HG03108 (cell line): ENCODE measurements around the gene ZNF839.
"Not testable (repeated sequence)": the region's sequence is repeated elsewhere in the genome, so short reads cannot be mapped to it uniquely, and the experiment has no call there.

Experiments
- ATAC-seq: cut with Tn5 transposase; IDR thresholded peaks from one replicate; pipeline ENCODE4 v1.9.1; 2021; ENCODE audit warnings: moderate library complexity; ENCODE audit not compliant: unreplicated experiment

Gene ZNF839

GRCh38 chr14:102319351-102320032 is at the start of gene ZNF839:
Gene ZNF839 (plus strand): TSS chr14:102319746. CDS start chr14:102319766, 20 bp downstream.
- peak; percentile 46 for ATAC-seq

- ATAC-seq = no peak
Observed at GRCh38 chr14:102272392-102272791, 47.2 kb upstream of the ZNF839 start.

- no peak for ATAC-seq
Observed at GRCh38 chr14:102275866-102276265, 43.7 kb upstream of the ZNF839 start.

GRCh38 chr14:102277874-102278630 is 41.5 kb upstream of the ZNF839 start:
- no peak for ATAC-seq

- ATAC-seq = no peak
Observed at GRCh38 chr14:102278631-102278935, 41.0 kb upstream of the ZNF839 start.

- ATAC-seq = no peak
Observed at GRCh38 chr14:102279282-102279681, 40.3 kb upstream of the ZNF839 start.

GRCh38 chr14:102279688-102280348 is 39.7 kb upstream of the ZNF839 start:
- no peak for ATAC-seq

GRCh38 chr14:102280376-102280962 is 39.1 kb upstream of the ZNF839 start:
- ATAC-seq = no peak

GRCh38 chr14:102282751-102283465 is 36.6 kb upstream of the ZNF839 start:
- ATAC-seq = no peak

GRCh38 chr14:102283631-102284129 is 35.9 kb upstream of the ZNF839 start:
- no peak for ATAC-seq

- no peak for ATAC-seq
Observed at GRCh38 chr14:102285106-102285505, 34.4 kb upstream of the ZNF839 start.

- no peak for ATAC-seq
Observed at GRCh38 chr14:102288139-102288538, 31.4 kb upstream of the ZNF839 start.

GRCh38 chr14:102292441-102292840 is 27.1 kb upstream of the ZNF839 start:
- no peak for ATAC-seq

- no peak for ATAC-seq
Observed at GRCh38 chr14:102293781-102294180, 25.8 kb upstream of the ZNF839 start.

GRCh38 chr14:102295270-102295669 is 24.3 kb upstream of the ZNF839 start:
- no peak for ATAC-seq

GRCh38 chr14:102297436-102298170 is 21.9 kb upstream of the ZNF839 start:
- no peak for ATAC-seq

- not testable (repeated sequence) for ATAC-seq
Observed at GRCh38 chr14:102298303-102299070, 21.1 kb upstream of the ZNF839 start.

- ATAC-seq = no peak
Observed at GRCh38 chr14:102303664-102304063, 15.9 kb upstream of the ZNF839 start.
